Coronary artery (tissue), 2 donors: ENCODE data around the gene SLC39A6.

Source experiments
- DNase-seq: peaks from one replicate; pipeline ENCODE4 v3.0.0-alpha.2; 2017; ENCODE audit warnings: low spot score
- H3K27ac ChIP-seq, 2 donors: fragments of 200-600 bp; sonication (generic); one replicate each; pipeline ENCODE4 v1.5.1; 2016 to 2019
- H3K4me3 ChIP-seq: fragments of 200-600 bp; sonication (generic); 2 replicates; pipeline ENCODE4 v1.5.1; 2016; ENCODE audit warnings: mild to moderate bottlenecking, moderate library complexity
- CTCF ChIP-seq: fragments of 200-600 bp; sonication (generic); IDR thresholded peaks from one replicate; pipeline ENCODE4 v1.5.1; 2019; ENCODE audit warnings: antibody characterized with exemption

The SLC39A6 gene

GRCh38 chr18:36139245-36139644 is 10.1 kb upstream of the SLC39A6 start:
- no peak for DNase-seq
- no peak overlapping the region for H3K27ac ChIP-seq
- no peak overlapping the region for H3K4me3 ChIP-seq
- TF ChIP-seq CTCF: no peak

GRCh38 chr18:36135264-36135663 is 6.1 kb upstream of the SLC39A6 start:
- H3K4me3 ChIP-seq: no peak overlapping the region
- TF ChIP-seq CTCF: no peak
- no peak for DNase-seq
- no peak overlapping the region for H3K27ac ChIP-seq

- no peak for TF ChIP-seq CTCF
- Histone ChIP-seq H3K27ac (no peak overlapping the region), H3K4me3 (no peak overlapping the region)
- no peak for DNase-seq
These were observed 3.6 kb upstream of the SLC39A6 start for GRCh38 chr18:36132756-36133155.

- DNase-seq: no peak
- no peak for TF ChIP-seq CTCF
- H3K4me3 ChIP-seq: no peak overlapping the region
- H3K27ac ChIP-seq: no peak overlapping the region
These were observed 2.7 kb upstream of the SLC39A6 start for GRCh38 chr18:36131692-36132483.

- H3K27ac ChIP-seq: no peak overlapping the region
- DNase-seq: no peak
These were observed 1.9 kb upstream of the SLC39A6 start for GRCh38 chr18:36130883-36131653.

GRCh38 chr18:36130039-36130831 is 1.1 kb upstream of the SLC39A6 start:
- no peak for DNase-seq
- no peak for TF ChIP-seq CTCF
- Histone ChIP-seq H3K4me3 (peak overlapping the region; percentile 88), H3K27ac (peak overlapping the region; percentile 94 to 98)

More at GRCh38 chr18:36130883-36131653, 1.9 kb upstream of the SLC39A6 start:
- H3K4me3 ChIP-seq: peak overlapping the region; percentile 88
- TF ChIP-seq CTCF: no peak
